ENCODE data around the gene CYP2C18.

The CYP2C18 gene

DNA sequence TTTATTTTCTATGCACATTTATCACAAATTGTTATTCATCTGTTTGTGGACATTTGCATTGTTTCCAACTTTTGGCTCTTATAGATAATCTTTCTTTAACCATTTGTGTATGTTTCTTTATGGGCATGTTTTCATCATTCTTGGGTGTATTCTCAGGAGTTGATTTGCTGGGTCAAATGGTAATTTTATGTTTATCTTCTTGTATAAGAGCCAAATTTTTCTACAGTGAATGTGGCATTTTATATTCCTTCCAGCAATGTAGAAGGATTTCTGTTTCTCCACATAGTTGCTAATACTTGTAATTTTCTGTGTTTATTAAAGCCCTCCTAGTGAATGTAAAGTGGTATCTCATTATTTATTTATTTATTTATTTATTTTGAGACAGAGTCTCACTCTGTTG is 100.7 kb downstream of the CYP2C18 start:
- no peak overlapping the region for H3K9ac ChIP-seq (ENCODE audit: low read length)
- H3K27me3 ChIP-seq (ENCODE audit: low read length) = no peaks in the 10 kb centered on the region
- H2AFZ ChIP-seq (ENCODE audit: low read depth, low read length, severe bottlenecking) = no peak overlapping the region
- H3K79me2 ChIP-seq (ENCODE audit: insufficient read depth, low read length) = no peaks in the 10 kb centered on the region
- no peaks in the 10 kb centered on the region for H3K36me3 ChIP-seq (ENCODE audit: low read length)
- TF ChIP-seq, protein P1, sequence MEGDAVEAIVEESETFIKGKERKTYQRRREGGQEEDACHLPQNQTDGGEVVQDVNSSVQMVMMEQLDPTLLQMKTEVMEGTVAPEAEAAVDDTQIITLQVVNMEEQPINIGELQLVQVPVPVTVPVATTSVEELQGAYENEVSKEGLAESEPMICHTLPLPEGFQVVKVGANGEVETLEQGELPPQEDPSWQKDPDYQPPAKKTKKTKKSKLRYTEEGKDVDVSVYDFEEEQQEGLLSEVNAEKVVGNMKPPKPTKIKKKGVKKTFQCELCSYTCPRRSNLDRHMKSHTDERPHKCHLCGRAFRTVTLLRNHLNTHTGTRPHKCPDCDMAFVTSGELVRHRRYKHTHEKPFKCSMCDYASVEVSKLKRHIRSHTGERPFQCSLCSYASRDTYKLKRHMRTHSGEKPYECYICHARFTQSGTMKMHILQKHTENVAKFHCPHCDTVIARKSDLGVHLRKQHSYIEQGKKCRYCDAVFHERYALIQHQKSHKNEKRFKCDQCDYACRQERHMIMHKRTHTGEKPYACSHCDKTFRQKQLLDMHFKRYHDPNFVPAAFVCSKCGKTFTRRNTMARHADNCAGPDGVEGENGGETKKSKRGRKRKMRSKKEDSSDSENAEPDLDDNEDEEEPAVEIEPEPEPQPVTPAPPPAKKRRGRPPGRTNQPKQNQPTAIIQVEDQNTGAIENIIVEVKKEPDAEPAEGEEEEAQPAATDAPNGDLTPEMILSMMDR (IDR thresholded peaks at IDR 0.05; ENCODE audit: insufficient read depth, low read length, poor library complexity, severe bottlenecking) = no peak
- TF ChIP-seq EZH2phosphoT487 (conservative IDR thresholded peaks at IDR 0.05; ENCODE audit: low read length) = no peak
- H3K9me2 ChIP-seq (replicated peaks; ENCODE audit: insufficient read depth, low read length) = no peaks in the 10 kb centered on the region
- no peak overlapping the region for H3K27ac ChIP-seq (ENCODE audit: low read depth, low read length)
- H3K9me3 ChIP-seq (ENCODE audit: insufficient read depth, low read length) = no peaks in the 10 kb centered on the region
- H3K4me2 ChIP-seq (ENCODE audit: low read depth, low read length, poor library complexity, severe bottlenecking) = no peak overlapping the region
- H3F3A ChIP-seq (ENCODE audit: insufficient read depth) = no peaks in the 10 kb centered on the region
- H3K4me3 ChIP-seq (ENCODE audit: insufficient read depth, low read length, poor library complexity, severe bottlenecking) = no peak overlapping the region
- no peaks in the 10 kb centered on the region for H4K20me1 ChIP-seq (ENCODE audit: low read depth, low read length)

DNA sequence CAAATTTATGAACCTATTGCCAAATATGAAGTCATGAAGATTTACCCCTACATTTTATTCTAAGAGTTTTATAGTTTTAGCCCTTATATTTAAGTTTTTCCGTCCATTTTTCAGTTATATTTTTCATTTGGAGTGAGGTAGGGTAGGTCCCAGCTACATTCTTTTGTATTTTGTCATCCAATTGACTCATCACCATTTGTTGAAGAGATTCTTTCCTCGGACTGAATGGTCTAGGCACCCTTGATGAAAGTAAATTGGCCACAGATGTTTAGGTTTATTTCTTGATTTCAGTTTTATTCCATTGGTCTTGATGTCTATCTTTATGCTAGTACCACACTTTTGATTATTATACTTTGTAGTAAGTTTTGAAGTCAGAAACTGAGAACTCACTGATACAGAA is 101.7 kb downstream of the CYP2C18 start:
- Histone ChIP-seq H2AFZ (ENCODE audit: low read depth, low read length, severe bottlenecking) (no peak overlapping the region), H3K4me3 (ENCODE audit: insufficient read depth, low read length, poor library complexity, severe bottlenecking) (no peak overlapping the region), H4K20me1 (ENCODE audit: low read depth, low read length) (no peaks in the 10 kb centered on the region), H3K4me2 (ENCODE audit: low read depth, low read length, poor library complexity, severe bottlenecking) (no peak overlapping the region), H3K27me3 (ENCODE audit: low read length) (no peaks in the 10 kb centered on the region), H3K9ac (ENCODE audit: low read length) (no peak overlapping the region), H3K79me2 (ENCODE audit: insufficient read depth, low read length) (no peaks in the 10 kb centered on the region), H3K36me3 (ENCODE audit: low read length) (no peaks in the 10 kb centered on the region), H3F3A (ENCODE audit: insufficient read depth) (no peaks in the 10 kb centered on the region), H3K9me3 (ENCODE audit: insufficient read depth, low read length) (no peaks in the 10 kb centered on the region), H3K27ac (ENCODE audit: low read depth, low read length) (no peak overlapping the region), H3K9me2 (replicated peaks; ENCODE audit: insufficient read depth, low read length) (no peaks in the 10 kb centered on the region)
- TF ChIP-seq, protein P1 (IDR thresholded peaks at IDR 0.05; ENCODE audit: insufficient read depth, low read length, poor library complexity, severe bottlenecking) = no peak
- no peak for TF ChIP-seq EZH2phosphoT487 (conservative IDR thresholded peaks at IDR 0.05; ENCODE audit: low read length)

Measured in SU-DHL-6 (cell line).